Activated CD4-positive, alpha-beta T cell treated with anti-CD3 and anti-CD28 coated beads, Interleukin-2, amount 50 U/mL, for 24 hours (primary cell): Measurements from ENCODE around the gene RRP9.

Source experiments
- DNase-seq, 2 donors: peaks; one replicate each; pipeline ENCODE4 v3.0.0-alpha.2; 2020; ENCODE audit warnings: low read depth in 1 of 2, low spot score in 1 of 2

Gene RRP9

GRCh38 chr3:51974277-51974962, 32.7 kb upstream of the RRP9 start:
- no peak for DNase-seq

GRCh38 chr3:51971350-51971749, 29.6 kb upstream of the RRP9 start:
- DNase-seq: no peak

- DNase-seq: no peak
Measured at GRCh38 chr3:51970606-51971300, 29.0 kb upstream of the RRP9 start.

GRCh38 chr3:51969841-51970240, 28.1 kb upstream of the RRP9 start:
- no peak for DNase-seq

DNA sequence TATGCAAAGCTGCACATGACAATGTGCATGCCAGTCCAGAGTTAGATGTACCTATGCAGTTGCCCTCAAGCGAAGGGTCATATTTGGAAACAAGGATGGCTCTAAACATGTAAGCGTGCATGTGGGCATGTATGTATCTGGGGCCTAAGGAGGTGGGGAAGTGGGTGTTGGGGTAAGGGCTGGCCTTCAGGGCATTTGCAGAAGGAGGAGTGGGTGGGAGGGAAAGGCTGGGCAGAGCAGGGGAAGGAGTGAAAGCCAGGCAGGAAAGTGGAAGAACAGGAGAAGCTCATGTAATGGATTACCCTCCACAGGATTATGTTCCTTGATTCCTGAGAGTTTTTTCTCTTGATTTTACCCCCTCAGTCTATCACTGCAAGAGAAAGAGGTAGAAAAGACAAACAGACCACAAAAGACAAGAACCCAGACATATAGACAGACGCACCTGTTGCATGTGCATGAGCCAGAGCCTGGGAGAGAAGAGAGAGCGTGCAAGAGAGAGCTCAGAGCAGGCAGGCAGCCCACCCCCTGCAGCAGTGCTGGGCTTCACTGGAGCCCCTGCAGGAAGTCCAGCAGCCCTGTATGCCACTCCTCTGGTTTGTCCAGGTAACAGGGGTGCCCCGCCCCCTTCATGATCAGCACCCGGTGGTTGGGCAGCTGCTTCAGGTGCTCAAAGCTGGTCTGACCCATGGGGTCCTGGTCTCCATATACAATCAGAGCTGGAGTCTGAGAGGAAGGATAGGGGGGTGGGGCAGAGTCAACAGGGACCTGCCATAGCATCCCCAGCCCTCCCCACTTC, 27.4 kb upstream of the RRP9 start:
- no peak for DNase-seq

DNA sequence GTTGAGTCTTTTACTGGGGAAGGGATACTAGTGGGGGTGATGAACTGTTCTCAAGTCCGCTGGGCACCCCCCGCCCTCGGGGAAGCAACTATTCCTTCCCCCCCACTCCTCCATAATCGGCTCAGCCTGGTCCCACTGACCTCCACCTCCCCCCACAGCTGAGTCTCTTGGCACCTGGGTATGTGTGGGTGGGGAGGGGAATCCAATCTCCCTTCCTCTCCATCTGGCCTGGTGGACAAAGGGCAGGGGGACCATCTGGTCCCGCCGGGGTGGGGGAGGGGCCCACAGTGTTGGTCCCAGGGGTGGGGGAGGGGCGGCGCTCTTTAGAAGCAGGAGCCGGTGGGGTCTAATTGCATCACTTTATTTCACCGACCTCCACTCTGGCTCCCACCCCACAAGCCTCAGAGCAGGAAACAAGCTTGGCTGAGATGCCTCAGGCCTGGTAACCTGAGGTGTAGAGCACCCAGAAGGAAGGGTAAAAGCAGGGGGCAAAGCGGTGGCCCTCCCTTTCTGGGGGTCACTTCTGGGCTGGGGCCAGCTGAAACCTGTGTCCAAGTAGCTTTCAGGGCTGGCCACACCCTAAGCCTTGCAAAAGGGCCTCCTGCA, 26.6 kb upstream of the RRP9 start:
- no peak for DNase-seq

DNA sequence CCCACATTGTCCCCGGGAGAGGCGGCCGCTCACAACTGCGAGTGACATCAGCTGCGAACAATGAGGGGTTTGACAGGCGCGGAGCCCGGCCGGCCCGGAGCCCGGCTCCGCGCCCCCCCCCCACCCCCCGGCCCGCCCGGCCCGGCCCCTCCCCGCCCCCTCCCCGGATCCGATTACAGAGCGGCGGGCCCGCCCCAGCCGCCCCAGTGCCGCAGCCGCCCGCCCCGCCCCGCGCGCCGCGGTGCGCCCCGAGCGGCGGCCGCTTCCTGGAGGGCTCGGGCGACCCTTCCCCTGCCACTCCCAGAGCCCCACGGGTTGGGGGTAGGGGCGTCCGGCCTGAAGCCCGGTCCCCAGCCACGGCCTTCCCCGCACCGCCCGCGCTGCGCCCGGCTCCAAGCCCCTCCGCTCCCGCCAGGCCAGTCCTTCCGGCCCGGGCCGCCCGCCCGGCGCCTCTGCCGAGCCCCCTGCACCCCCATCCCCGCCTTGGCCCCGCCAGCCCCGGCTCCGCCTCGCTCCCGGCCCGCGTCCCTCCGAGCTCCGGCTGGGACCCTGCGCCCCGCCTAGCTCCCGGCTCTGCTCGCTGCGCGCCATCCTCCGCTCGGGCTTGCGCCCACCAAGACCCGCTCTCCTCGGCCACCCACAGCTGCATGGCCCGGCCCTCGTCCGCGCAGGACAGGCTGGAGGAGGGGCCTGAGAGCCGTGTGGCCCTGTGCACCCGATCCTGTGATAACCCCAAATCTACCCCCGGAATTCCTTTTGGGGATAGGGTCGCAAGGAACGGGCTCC, 25.9 kb upstream of the RRP9 start, which contains the start of gene PCBP4:
Gene PCBP4, minus strand, starts transcription at position 71 of the 786 bp plus-strand sequence. CDS start 6,214 bp downstream, outside the sequence.
- DNase-seq: no peak

- DNase-seq: no peak
Measured at GRCh38 chr3:51966922-51967383, 25.2 kb upstream of the RRP9 start.

DNA sequence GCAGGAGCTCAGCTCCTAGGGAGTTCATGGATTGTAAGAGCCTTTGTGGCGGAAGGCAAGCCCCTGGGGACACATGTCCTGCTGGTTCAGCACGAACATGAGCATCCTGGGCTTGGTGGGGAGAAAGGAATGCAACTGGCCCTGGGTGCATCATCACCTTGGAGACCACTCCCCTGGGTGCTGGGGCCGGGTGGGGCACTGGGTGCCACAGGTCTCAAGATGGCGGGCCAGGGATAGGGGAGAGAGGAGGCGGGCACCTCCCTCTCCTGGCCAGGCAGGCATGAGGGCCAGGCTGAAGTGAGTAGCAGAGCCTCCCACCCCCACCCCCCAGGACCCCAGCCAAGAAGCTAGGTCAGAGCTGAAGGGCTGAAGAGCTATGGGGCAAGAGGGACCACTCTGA, 24.8 kb upstream of the RRP9 start:
- DNase-seq: no peak

DNA sequence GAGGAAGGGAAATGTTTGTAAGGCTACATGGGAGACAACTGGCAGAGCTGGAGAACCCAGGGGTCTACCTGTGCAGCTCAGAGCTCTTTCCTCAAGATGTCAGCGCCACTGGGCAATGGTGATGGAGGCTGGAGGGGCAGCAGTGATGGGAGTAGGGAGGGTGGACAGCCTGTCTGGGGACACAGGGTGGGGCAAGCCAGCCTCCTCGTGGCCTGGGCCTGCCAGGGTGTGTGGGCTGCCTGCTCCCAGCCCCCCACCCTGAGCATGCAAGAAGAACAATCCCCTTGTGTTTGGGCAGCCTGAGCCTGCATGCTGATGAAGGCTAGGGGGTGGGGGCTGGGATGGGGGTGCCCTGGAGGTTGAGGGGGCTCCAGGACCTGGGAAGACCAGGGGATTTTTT, 24.3 kb upstream of the RRP9 start:
- no peak for DNase-seq

- DNase-seq: no peak
Measured at GRCh38 chr3:51964521-51964920, 22.8 kb upstream of the RRP9 start.

DNA sequence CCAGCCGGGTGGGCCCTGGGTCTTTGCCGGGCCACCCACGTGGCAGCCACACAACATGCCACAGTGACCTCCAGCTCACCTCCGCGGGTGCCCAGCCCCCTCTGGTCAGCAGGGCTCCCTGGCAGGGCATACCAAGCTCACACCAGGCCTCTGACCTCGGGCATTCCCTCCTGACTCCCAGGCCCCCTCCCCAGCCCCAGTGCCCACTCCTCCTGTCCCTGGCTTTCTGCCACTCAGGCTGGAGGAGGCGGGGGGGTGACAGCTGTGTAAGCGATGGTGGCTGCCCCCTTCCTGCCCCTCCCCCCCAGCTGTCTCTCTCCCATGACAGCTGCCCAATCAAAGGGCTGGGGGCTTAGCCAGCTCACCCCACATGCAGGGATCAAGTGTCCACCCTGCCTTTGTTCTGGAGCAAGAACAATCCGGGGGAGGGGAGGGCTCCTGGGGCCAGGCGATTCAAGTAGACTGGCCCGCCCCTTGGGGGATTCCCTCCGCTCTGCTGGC, 22.3 kb upstream of the RRP9 start:
- no peak for DNase-seq

DNA sequence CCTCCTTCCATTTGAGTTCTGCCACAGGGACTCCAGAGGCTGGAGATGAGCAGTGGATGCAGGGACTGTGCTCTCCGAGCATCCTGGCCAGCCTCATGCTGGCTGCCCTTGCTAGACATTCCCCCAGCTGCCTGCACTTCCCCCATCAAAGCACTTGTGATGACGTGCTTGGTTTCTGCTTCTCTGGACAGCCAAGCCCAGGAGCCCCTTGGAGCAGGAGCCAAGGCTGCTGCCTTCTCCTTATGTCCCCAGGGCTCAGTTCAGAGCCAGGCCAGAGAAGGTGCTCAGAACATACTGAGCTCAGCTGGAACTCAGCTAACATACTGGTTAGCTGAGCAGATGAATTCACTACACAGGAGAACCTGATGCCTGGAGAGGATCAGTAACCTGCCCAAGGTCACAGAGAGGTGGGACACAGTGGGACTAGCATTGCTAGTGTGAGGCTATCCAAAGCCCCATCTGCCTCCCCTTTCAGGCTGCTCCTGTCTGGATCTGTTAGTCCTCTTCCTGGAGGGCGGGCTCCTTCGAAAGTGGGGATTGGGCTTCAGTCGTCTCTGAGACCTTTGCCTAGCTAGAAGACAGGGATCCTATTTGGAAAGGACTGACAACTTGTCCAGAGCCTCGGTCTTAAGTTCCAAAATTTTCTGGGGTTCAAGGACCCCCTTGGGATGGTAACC, 21.3 kb upstream of the RRP9 start:
- DNase-seq: no peak

GRCh38 chr3:51961602-51962569, 20.2 kb upstream of the RRP9 start:
- DNase-seq: no peak

GRCh38 chr3:51961011-51961410, 19.3 kb upstream of the RRP9 start:
- DNase-seq: no peak

GRCh38 chr3:51960386-51960785, 18.7 kb upstream of the RRP9 start:
- no peak for DNase-seq

GRCh38 chr3:51959651-51960050, 17.9 kb upstream of the RRP9 start:
- DNase-seq: no peak

DNA sequence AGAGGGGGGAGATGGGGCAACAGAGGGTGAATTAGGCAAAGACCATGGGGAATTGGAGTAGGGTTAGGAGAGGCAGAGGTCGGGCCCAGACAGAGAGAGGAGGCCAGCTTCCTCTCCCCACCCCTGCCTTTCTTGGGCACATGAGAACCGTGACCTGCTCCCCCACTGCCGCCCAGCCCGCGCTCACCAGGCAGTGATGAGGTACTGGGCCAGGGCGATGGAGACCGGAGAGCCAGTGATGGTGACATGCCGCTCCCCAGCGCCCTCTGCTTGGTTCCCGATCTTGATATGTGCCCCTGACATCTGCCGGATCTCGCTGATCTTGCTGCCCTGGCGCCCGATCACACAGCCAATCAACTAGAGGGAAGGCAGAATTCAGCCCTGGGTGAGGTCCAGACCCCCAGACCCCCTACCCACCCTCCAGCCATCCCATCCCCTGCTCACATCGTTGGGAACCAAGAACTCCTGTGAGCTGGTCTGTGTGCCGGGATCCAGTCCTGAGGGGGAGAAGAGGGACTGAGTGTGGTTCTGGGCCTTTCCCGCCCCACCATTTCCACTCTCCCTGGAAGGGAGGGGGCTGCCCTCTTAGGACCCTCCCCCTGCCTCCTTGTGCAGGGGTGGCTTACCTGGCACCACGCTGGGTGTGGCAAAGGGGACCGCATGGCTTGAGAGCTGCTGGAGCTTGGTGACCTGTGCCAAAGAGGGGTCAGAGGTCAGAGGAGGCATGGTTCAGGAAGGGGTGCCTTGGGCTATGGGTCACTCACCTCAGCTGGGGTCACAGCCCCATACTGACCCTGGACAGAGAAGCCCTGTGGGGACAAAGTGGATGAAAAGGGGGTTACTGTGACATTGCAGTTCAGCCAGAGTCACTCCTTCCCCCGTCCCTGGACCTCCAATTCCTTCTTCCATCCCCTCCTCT, 17.2 kb upstream of the RRP9 start:
- DNase-seq: no peak
